GM03348 (cell line): ENCODE results near the gene EFNB2.

Experiments
- DNase-seq: peaks from one replicate; pipeline ENCODE4 v3.0.0; 2012; ENCODE audit warnings: low spot score

Gene EFNB2

GRCh38 chr13:106525865-106526264 lies 9.6 kb downstream of the EFNB2 start:
- no peak for DNase-seq

GRCh38 chr13:106524108-106524507 lies 11.4 kb downstream of the EFNB2 start:
- no peak for DNase-seq

DNA sequence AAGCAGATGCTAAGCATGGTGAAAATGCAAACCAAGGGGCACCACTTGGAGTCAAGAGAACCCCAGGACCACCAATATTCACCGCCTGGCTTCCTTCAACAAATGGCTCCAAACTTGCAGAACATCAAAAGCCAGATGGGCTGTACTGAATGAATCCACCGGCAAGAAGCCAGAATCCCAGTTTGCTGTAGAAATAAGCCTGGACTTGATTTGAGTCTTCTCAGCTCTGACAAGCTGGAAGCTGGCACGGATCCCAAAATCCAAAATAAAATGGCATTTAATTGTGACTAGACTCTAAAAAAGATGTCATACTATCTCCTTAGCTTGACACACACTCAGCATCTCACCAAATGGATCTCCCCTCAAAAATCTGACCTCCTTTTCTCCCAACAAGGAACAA lies 11.9 kb downstream of the EFNB2 start:
- no peak for DNase-seq

- no peak for DNase-seq
Measured at GRCh38 chr13:106522898-106523525, 12.4 kb downstream of the EFNB2 start.

- DNase-seq, result no peak
Measured at GRCh38 chr13:106522112-106522705, 13.3 kb downstream of the EFNB2 start.

DNA sequence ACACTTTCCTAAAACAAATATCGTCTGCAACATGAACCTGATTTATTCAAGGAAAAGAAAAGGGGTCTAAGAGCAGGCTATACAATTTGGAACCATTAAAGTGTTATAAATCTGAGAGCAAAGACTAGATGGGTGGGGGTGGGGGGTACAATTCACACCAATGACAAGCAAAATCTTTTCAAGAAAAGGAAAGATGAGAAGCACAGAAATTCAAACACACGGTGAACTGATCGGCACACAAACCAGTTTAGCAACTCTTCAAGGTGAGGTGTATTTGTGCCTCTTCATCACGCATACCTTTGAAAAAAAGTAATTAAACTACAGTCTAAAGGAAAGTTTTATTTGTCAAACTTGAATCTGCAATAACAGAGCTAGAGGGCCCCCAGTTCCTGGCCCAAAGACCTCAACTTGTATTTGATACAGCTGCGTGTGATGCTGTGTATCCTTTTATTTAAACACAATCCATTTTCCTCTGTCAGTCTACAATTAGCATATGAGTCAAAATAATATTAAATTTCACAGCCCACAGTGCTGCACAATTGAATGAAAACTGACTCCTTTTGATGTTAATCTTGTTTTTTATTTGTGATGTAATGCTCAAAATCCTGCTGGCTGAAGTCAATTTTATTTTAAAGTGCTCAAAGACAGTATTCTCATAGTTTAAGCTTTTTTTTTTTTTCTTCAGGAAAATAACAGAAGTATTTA lies 14.2 kb downstream of the EFNB2 start:
- no peak for DNase-seq

- peak; percentile 35 for DNase-seq
Measured at GRCh38 chr13:106520251-106521054, 15.0 kb downstream of the EFNB2 start.

DNA sequence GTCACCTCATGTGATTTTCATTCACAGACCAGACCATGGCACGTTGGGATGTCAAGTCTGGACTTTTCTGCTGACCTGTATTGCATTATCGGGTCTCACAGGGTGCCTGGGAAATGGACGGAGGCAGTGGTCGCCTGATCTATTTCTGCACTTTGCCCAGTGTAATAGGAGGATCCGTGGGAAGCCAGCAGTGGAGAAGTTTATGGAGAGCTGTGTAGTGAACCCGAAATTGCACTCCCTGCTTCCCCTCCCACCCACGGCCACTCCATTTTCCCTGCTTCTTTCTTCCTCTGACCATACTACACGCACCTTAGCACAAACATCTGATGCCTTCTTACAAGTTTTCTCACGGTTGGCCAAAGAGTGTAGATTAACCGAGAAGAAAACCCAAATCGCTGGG lies 16.9 kb downstream of the EFNB2 start:
- no peak for DNase-seq

DNA sequence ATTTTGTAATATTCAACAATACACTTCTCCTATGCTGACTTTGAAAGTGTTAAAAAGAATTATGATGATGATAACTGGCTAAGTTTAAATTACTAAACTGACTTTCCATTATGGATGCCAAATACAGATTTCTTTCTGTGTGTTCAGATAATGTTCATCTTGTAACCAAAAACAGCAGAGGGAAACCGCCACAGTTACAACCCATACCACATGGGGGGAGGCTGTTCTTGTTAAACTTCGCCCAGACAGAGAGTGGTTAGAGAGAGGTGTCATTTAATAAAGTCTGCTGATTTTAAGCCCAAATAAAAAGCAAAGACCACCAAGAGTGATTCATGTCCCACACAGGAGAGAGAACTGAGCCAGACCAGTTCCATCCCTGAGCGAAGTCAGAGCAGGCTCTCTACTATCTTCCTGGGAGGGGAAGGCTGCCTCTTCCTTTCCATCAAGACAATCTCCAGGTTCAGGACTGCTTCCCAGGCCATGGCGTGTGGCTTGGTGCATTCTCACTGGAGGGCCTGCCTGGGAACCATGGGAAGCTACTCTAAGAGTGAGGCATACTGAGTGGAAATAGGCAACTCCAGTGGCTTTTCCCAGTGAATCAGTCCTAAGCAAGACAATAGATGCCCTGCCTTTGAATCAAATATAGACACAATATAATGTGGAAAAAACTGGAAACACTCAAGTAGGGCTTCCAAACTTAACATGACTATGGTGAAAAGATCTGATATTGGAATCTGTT lies 18.2 kb downstream of the EFNB2 start:
- DNase-seq, result no peak

DNA sequence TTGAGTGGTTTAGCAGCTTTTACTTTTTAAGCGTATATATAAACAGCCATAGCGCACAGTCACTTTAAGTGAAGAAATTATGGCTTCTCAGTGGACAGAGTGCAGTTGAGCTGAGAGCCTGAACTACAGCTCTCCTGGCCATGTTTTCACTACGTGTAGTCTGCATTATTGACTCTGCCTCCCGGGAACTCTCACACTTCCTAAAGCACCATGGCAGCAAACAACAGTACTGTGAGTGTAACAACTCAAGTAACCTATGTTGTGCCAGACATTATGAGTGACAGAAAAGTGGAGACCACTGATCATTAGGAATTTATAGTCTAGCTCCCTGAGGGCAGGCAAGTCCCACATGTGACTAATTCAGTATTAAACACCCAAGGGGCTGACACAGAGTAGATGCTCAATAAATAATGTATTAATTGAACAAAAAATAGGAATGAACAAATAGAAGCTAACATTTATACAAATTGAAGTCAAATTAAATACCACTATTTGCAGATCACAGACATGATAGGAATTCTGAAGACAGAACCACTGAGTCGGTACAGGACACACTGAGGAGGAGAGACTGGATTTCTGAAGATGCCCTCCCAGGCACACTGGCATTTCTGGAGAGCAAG lies 19.7 kb downstream of the EFNB2 start:
- no peak for DNase-seq

DNA sequence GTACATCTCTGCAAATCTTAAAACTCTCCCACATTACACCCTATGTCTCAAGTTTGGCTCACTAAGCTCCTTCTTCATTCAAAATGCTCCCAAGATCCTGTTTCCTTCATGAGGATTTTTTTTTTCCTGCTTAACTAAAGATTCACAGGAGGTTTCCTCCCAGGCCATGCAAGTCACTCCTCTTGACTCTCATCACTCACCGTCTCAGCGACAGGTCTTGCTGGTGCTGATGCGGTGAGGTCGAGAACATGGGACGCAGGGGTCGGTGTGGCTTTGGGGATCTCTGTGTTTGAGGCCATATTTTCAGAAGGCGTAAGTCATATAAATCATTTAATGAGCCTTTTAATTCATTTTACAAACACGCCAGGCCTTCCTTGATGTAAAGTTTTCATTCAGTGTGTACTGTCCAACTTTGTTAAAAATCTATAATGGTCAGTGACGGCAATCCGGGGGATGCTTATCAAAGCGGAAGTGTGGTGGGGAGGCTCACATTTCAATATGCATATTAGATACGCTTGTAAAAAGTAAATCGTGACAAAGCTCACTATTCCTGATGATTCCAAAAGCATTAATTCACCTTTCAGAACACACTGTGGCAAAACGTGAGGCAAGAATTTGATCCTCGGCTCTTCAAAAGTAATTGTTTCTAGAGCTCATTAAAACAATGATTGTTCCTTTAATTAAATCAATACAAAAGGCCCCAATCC lies 20.4 kb downstream of the EFNB2 start:
- no peak for DNase-seq

- DNase-seq, result no peak
Measured at GRCh38 chr13:106513025-106513983, 22.2 kb downstream of the EFNB2 start.

DNA sequence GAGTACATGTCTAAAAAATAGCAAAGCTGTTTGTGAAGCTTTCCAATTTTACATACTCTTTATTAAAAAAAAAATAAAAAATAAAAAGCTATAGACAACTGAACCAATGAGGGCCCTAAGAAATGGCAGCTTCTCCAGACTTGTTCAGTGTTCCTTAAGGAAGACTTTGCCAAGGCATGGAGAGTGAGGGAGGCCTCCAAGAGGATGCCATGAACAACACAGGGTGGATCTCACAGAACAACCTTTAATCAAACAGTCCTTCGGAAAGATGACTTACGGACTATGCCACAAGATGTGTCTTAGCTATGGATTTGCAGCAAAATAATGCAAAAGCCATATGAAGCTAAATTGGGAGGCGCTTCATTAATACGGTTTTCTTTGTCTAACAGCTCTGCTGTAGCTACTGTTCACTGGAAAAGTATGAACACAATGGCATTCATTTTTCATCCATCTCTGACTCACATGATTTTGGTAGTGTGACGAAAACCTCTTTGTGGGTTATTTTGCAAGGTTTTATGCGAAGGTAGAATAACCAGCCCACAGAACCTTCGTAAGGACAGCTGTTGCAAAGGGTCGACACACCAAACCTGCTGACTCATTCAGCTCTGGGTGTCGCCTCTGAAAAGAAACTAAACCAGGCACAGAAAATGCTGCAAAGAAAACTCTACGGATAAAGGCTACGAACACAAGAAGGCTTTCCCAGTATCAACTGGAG lies 27.7 kb downstream of the EFNB2 start:
- DNase-seq, result peak; percentile 31

GRCh38 chr13:106506286-106506685 lies 29.2 kb downstream of the EFNB2 start:
- no peak for DNase-seq

GRCh38 chr13:106505732-106506131 lies 29.7 kb downstream of the EFNB2 start:
- no peak for DNase-seq

- no peak for DNase-seq
Measured at GRCh38 chr13:106505295-106505694, 30.2 kb downstream of the EFNB2 start.

- DNase-seq, result no peak
Measured at GRCh38 chr13:106503730-106504453, 31.6 kb downstream of the EFNB2 start.

GRCh38 chr13:106503272-106503671 lies 32.2 kb downstream of the EFNB2 start:
- DNase-seq, result no peak
